Cardiac muscle cell (in vitro differentiated cells and primary cell): ENCODE results near the gene ARMC2. TPM values are rescaled to one million over a fixed set of nuclear protein-coding genes. Genes with fewer than 3 reads are reported as not detected.
"Not testable (repeated sequence)": the region's sequence is repeated elsewhere in the genome, so short reads cannot be mapped to it uniquely, and the experiment has no call there.

ENCODE experiments used
- DNase-seq, 2 donors: peaks; one replicate each; pipeline versions ENCODE4 v3.0.0 to v3.0.0-alpha.2; 2010 to 2017; ENCODE audit warnings: low read depth in 1 of 2, low spot score in 1 of 2
- H3K27ac ChIP-seq: fragments of 200-600 bp; sonication (generic); 2 replicates; pipeline ENCODE4 v1.5.1; 2016
- H3K27me3 ChIP-seq: fragments of 200-600 bp; sonication (generic); 2 replicates; pipeline ENCODE4 v1.6.0; 2016; ENCODE audit warnings: control low read depth
- H3K36me3 ChIP-seq: fragments of 200-600 bp; sonication (generic); 2 replicates; pipeline ENCODE4 v1.5.1; 2016; ENCODE audit warnings: control low read depth
- H3K4me1 ChIP-seq: fragments of 200-600 bp; sonication (generic); 2 replicates; pipeline ENCODE4 v1.8.1; 2017; ENCODE audit warnings: low read depth, mild to moderate bottlenecking, mixed run types
- H3K4me3 ChIP-seq: fragments of 200-600 bp; sonication (generic); 2 replicates; pipeline ENCODE4 v1.5.1; 2016; ENCODE audit warnings: mild to moderate bottlenecking
- H3K9me3 ChIP-seq: fragments of 200-600 bp; sonication (generic); 2 replicates; pipeline ENCODE4 v1.5.1; 2017; ENCODE audit warnings: low read depth, mild to moderate bottlenecking, control low read depth
- polyA plus RNA-seq: library from polyadenylated mRNA; unstranded; fragments of >200 nt; fragmentation: Nextera tagmentation; extraction: Ambion mirVana; gene quantifications from 2 replicates; pipeline ENCODE4 v1.2.1, GENCODE V29; 2016
- total RNA-seq: library from RNA; depleted of rRNA; stranded (reverse); fragments of >200 nt; gene quantifications from 2 replicates; pipeline ENCODE4 v1.2.3, GENCODE V29; 2016
- TF ChIP-seq, protein P1 (sequence below): IDR thresholded peaks from 2 replicates; pipeline ENCODE4 v1.5.1; 2012; ENCODE audit warnings: low read depth, mild to moderate bottlenecking, low read length

The ARMC2 gene
- total and polyA plus RNA-seq, 2 experiments from 2014 or later, result 2.6 to 3.3 TPM

DNA sequence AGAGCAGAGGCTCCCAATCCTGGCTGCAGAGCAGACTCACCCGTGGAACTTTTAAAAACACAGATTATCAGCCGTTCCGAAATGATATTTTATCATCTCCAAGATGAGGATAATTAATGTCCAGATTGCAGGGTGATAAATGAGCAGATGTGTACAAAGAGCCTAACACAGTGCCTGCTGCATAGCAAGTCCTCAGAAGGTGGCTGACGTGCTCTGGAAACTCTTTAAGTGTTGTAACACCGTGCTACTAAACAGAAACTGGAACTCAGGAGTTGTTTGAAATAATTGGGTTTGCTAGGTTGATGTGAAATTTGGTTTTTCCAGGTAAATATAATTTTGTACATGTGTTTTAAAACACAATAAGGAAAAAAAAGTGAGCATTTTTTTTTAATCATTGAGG, 118.0 kb downstream of the ARMC2 start:
- Histone ChIP-seq H3K27me3 (no peaks in the 10 kb centered on the region), H3K4me1 (peaks cover 10% of the 10 kb centered on the region), H3K27ac (no peak overlapping the region), H3K36me3 (no peaks in the 10 kb centered on the region), H3K4me3 (no peak overlapping the region), H3K9me3 (no peaks in the 10 kb centered on the region)
- no peak for DNase-seq
- TF ChIP-seq, protein P1, sequence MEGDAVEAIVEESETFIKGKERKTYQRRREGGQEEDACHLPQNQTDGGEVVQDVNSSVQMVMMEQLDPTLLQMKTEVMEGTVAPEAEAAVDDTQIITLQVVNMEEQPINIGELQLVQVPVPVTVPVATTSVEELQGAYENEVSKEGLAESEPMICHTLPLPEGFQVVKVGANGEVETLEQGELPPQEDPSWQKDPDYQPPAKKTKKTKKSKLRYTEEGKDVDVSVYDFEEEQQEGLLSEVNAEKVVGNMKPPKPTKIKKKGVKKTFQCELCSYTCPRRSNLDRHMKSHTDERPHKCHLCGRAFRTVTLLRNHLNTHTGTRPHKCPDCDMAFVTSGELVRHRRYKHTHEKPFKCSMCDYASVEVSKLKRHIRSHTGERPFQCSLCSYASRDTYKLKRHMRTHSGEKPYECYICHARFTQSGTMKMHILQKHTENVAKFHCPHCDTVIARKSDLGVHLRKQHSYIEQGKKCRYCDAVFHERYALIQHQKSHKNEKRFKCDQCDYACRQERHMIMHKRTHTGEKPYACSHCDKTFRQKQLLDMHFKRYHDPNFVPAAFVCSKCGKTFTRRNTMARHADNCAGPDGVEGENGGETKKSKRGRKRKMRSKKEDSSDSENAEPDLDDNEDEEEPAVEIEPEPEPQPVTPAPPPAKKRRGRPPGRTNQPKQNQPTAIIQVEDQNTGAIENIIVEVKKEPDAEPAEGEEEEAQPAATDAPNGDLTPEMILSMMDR, result no peak

DNA sequence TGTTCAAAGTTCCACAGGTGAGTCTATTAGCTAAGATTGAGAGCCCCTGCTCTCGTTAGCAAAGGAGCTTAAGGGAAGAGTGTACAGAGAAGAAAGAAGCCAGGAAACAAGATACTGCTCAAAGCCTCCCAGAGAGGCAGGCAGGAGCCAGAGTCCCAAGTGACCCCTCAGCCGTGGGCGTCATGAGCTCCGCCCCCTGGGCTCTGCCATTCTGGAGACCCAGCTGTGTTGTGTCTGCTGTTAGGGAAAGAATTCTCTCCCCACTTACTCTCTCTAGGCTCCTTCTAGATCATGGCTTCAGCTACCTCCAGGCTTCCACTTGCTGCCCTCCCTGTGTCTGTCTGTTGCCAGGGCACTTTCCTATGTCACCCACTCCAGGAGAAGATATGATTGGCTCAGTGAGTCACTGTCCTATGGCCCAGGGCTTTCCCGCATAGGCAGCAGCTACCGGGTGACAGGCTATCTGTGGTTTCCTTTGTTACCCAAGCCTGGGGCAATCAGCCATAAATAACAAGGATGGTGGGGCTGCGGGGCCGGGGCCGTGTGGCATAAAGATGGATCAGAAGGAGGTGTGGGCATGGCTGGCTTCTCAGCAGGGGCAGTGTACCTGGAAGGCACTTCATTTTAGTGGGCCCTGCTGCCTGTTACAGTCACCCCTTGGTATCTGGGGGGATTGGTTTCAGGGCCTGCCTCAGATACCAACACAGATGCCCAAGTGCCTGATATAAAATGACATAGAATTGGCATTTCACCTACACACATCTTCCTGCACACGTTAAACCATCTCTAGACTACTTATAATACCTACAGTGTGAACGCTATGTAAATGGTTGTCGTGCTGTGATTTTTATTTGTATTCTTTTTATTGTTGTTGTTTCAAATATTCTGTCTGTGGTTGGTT, 118.9 kb downstream of the ARMC2 start:
- Histone ChIP-seq H3K27me3 (no peaks in the 10 kb centered on the region), H3K36me3 (no peaks in the 10 kb centered on the region), H3K9me3 (no peaks in the 10 kb centered on the region), H3K27ac (no peak overlapping the region), H3K4me1 (peaks cover 16% of the 10 kb centered on the region), H3K4me3 (no peak overlapping the region)
- DNase-seq, result peak; percentile 64 to 73
- TF ChIP-seq, protein P1, result no peak

DNA sequence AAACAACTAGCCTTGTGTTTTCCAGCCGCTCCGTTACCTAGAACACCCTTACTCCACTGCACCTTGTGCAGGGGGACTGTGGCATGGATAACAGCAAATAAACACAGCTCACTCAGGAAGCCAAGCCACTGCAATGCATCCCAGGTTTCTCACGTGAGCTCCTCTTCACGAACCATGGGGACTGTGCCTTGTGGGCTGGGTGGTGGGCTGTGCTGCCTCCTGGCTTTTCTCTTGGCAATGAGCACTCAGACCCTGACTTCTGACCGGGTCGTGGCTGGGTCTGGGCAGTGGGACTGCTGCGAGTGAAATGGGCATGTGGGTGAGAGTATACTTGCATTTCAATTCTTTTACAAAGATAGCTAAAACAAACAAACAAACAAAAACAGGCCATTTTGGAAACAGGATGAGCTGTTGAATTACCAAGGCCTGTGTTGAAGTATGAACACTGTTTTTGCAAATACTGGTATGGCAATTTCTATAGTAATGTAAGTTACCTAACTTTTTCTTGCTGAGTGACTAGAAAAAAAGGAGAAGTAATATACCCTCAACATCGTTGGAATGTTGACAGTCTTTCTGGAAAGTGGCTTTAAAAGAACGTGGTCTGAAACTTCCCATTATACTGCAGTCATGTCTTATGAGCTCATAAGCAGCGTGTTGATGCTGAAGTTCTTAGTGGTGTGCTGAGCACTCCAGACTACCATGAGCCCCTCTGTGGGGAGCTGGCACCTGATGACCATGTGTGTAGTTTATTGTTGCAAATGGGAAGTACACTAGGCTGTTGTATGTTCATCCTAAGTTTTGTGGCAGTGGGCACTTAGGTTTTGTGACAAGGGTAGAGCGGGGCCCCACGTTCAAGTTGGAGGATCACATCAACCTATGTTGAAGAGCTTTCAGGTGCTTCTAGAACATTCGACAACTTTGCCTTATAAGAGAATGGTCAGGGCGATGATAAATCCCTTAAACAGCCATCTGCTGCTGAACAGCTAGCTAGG, 120.4 kb downstream of the ARMC2 start:
- no peaks in the 10 kb centered on the region for H3K9me3 ChIP-seq
- H3K36me3 ChIP-seq, result no peaks in the 10 kb centered on the region
- no peaks in the 10 kb centered on the region for H3K27me3 ChIP-seq
- DNase-seq, result no peak
- H3K27ac ChIP-seq, result no peak overlapping the region
- peaks cover 16% of the 10 kb centered on the region for H3K4me1 ChIP-seq
- no peak overlapping the region for H3K4me3 ChIP-seq
- TF ChIP-seq, protein P1, result no peak

DNA sequence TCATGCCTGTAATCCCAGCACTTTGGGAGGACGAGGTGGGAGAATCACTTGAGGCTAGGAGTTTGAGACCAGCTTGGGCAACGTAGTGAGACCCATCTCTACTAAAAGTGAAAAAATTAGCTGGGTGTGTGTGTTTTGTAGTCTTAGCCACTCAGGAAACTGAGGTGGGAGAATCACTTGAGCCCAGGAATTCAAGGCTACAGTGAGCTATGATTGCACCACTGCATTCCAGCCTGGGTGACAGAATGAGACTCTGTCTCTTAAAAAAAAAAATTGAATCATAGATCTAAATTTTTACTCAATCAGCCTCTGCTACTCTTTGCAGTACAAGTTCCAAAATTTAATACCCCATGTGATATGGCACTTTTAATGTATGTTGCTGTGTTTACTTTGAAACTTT, 121.6 kb downstream of the ARMC2 start:
- Histone ChIP-seq H3K9me3 (no peaks in the 10 kb centered on the region), H3K36me3 (no peaks in the 10 kb centered on the region), H3K27me3 (no peaks in the 10 kb centered on the region), H3K27ac (no peak overlapping the region), H3K4me3 (no peak overlapping the region), H3K4me1 (peaks cover 16% of the 10 kb centered on the region)
- peak in 1 of 2 donors; percentile 29 for DNase-seq
- TF ChIP-seq, protein P1, result no peak

DNA sequence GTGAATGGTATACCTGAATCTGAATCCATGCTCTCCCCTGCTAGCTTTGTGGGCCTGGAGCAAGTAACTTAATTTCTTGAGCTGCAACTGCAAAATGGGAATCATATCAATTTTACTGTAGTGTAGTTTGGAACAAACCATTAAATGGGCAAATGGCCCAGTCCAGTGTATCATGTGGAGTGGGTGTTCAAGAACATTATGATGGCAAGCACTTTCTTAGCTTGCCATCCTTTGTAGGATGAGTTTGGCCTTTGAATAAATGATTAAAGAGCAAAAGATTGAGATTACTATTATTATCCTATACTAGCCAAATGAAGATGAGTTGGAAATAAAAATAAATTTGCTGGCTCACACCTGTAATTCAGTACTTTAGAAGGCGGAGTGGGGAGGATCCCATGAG, 126.0 kb downstream of the ARMC2 start:
- Histone ChIP-seq H3K27me3 (no peaks in the 10 kb centered on the region), H3K4me1 (peaks cover 13% of the 10 kb centered on the region), H3K36me3 (no peaks in the 10 kb centered on the region), H3K9me3 (no peaks in the 10 kb centered on the region), H3K27ac (no peak overlapping the region), H3K4me3 (no peak overlapping the region)
- DNase-seq, result no peak
- TF ChIP-seq, protein P1, result no peak

DNA sequence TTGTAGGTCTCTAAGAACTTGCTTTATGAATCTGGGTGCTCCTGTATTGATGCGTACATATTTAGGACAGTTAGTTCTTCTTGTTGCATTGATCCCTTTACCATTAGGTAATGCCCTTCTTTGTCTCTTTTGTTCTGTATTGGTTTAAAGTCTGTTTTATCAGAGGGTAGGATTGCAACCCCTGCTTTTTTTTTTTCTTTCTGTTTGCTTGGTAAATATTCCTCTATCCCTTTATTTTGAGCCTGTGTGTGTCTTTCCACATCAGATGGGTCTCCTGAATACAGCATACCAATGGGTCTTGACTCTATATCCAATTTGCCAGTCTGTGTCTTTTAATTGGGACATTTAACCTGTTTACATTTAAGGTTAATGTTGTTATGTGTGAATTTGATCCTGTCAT, 130.4 kb downstream of the ARMC2 start:
- not testable (repeated sequence) for H3K27me3 ChIP-seq, H3K36me3 ChIP-seq, DNase-seq, H3K9me3 ChIP-seq, H3K27ac ChIP-seq, H3K4me1 ChIP-seq, H3K4me3 ChIP-seq
